Hepatocyte (in vitro differentiated cells): Measurements from ENCODE around the gene ALDH1A2. TPM values are rescaled to one million over a fixed set of nuclear protein-coding genes. Genes with fewer than 3 reads are reported as not detected.

ENCODE experiments used
- DNase-seq: peaks from one replicate; pipeline ENCODE4 v3.0.0-alpha.2; 2016; ENCODE audit warnings: low spot score
- H2AFZ ChIP-seq: fragments of 200-600 bp; sonication (generic); 2 replicates; pipeline ENCODE4 v1.6.0; 2016; ENCODE audit warnings: antibody characterized with exemption, mild to moderate bottlenecking
- H3K27ac ChIP-seq: fragments of 200-600 bp; sonication (generic); 2 replicates; pipeline ENCODE4 v1.5.1; 2016; ENCODE audit warnings: mild to moderate bottlenecking
- H3K27me3 ChIP-seq: fragments of 200-600 bp; sonication (generic); 2 replicates; pipeline ENCODE4 v1.6.1; 2016
- H3K36me3 ChIP-seq: fragments of 200-600 bp; sonication (generic); replicated peaks from 2 replicates; pipeline ENCODE4 v1.5.1; 2016; ENCODE audit warnings: low read depth; ENCODE audit not compliant: insufficient read depth
- H3K4me1 ChIP-seq: fragments of 200-600 bp; sonication (generic); 2 replicates; pipeline ENCODE4 v1.5.1; 2016; ENCODE audit warnings: mild to moderate bottlenecking, moderate library complexity; ENCODE audit not compliant: insufficient read depth
- H3K4me2 ChIP-seq: fragments of 200-600 bp; sonication (generic); 2 replicates; pipeline ENCODE4 v1.6.0; 2016
- H3K4me3 ChIP-seq: fragments of 200-600 bp; sonication (generic); 2 replicates; pipeline ENCODE4 v1.5.1; 2016; ENCODE audit warnings: mild to moderate bottlenecking
- H3K79me2 ChIP-seq: fragments of 200-600 bp; sonication (generic); 2 replicates; pipeline ENCODE4 v1.6.0; 2017; ENCODE audit warnings: mild to moderate bottlenecking
- H3K9me2 ChIP-seq: fragments of 200-600 bp; sonication (generic); replicated peaks from 2 replicates; pipeline ENCODE4 v1.6.0; 2017; ENCODE audit warnings: mild to moderate bottlenecking; ENCODE audit not compliant: insufficient read depth
- H3K9me3 ChIP-seq: fragments of 200-600 bp; sonication (generic); 2 replicates; pipeline ENCODE4 v1.5.1; 2016; ENCODE audit warnings: low read depth, mild to moderate bottlenecking
- H4K20me1 ChIP-seq: fragments of 200-600 bp; sonication (generic); 2 replicates; pipeline ENCODE4 v1.6.0; 2016; ENCODE audit warnings: mild to moderate bottlenecking; ENCODE audit not compliant: insufficient read depth, poor library complexity, severe bottlenecking
- CTCF ChIP-seq: fragments of 200-600 bp; sonication (generic); IDR thresholded peaks from 2 replicates; pipeline ENCODE4 v1.5.1; 2016; ENCODE audit warnings: antibody characterized with exemption, mild to moderate bottlenecking; ENCODE audit not compliant: poor library complexity
- EZH2 ChIP-seq: fragments of 200-600 bp; sonication (generic); IDR thresholded peaks from 2 replicates; pipeline ENCODE4 v1.6.1; 2016; ENCODE audit warnings: antibody characterized with exemption, mild to moderate bottlenecking, borderline replicate concordance
- EZH2phosphoT487 ChIP-seq: fragments of 200-600 bp; sonication (generic); IDR thresholded peaks from one replicate; pipeline ENCODE4 v1.6.1; 2018; ENCODE audit warnings: antibody characterized with exemption, mild to moderate bottlenecking, low read depth, moderate library complexity; ENCODE audit not compliant: unreplicated experiment, severe bottlenecking
- WGBS: methylation state at CpG from one replicate; pipeline ENCODE4 v1.1.6; 2016; ENCODE audit warnings: low lambda C conversion rate; ENCODE audit errors: missing lambda C conversion rate; 5-methylcytosine and 5-hydroxymethylcytosine counted together
- polyA plus RNA-seq: library from polyadenylated mRNA; unstranded; fragments of >200 nt; fragmentation: Nextera tagmentation; extraction: Ambion mirVana; gene quantifications from 2 replicates; pipeline ENCODE4 v1.2.1, GENCODE V29; 2016
- total RNA-seq: library from RNA; depleted of rRNA; stranded (reverse); fragments of >200 nt; gene quantifications from 2 replicates; pipeline ENCODE4 v1.2.3, GENCODE V29; 2014

Gene ALDH1A2
- total and polyA plus RNA-seq, 2 experiments from 2014 or later = 3.0 to 7.3 TPM

DNA sequence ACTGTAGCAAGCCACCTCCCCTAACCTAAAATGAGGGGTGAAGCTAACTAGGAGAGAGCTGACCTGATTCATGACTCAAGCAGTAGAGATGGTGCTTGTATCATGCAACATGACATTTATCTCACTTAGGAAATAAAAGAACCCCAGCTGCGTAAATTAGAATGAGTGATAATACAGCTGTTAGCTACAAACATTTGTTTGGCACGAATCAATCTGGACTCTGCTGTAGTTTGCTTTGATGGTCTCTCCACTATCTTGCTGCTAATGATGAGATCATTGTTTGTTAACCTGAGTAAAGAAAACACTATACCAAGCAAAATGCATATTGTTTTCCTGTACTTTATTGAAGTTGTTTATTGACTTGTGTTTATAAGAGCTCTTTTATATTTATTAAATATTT lies 92.6 kb downstream of the ALDH1A2 start:
- no peak for TF ChIP-seq EZH2phosphoT487
- no peak for TF ChIP-seq CTCF
- TF ChIP-seq EZH2 = no peak
- Histone ChIP-seq H3K27me3 (no peaks in the 10 kb centered on the region), H4K20me1 (no peaks in the 10 kb centered on the region), H3K36me3 (no peaks in the 10 kb centered on the region), H3K9me2 (no peaks in the 10 kb centered on the region), H3K79me2 (no peaks in the 10 kb centered on the region), H3K4me3 (no peak overlapping the region), H3K4me2 (no peak overlapping the region), H3K27ac (no peak overlapping the region), H3K9me3 (no peaks in the 10 kb centered on the region), H3K4me1 (no peaks in the 10 kb centered on the region), H2AFZ (no peak overlapping the region)
- no peak for DNase-seq
- 65% methylated on average over 2 of the region's 2 CpGs for WGBS

DNA sequence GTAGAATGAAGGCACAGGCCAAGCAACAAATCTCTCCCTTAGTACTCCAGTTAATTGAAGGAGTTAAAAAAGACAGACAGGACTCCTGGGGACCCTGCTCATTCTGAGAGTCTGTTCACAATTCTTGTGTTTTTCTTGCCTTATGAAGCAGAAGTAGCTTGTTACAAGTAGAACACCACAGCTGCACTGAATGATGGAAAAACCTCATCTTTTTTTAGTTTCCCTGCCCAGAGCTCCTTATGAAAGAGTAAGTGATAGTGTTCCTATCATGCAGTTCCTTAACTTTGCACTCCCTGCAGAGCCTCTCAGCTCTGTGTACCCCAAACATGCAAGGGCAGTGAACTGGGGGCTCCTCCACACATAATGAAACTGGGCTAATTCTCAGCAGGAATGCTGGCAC lies 95.5 kb downstream of the ALDH1A2 start:
- no peak overlapping the region for H3K27ac ChIP-seq
- H3K9me2 ChIP-seq = no peaks in the 10 kb centered on the region
- no peaks in the 10 kb centered on the region for H3K27me3 ChIP-seq
- no peaks in the 10 kb centered on the region for H3K36me3 ChIP-seq
- no peak overlapping the region for H3K4me3 ChIP-seq
- no peak overlapping the region for H2AFZ ChIP-seq
- no peaks in the 10 kb centered on the region for H4K20me1 ChIP-seq
- no peaks in the 10 kb centered on the region for H3K79me2 ChIP-seq
- H3K4me2 ChIP-seq = no peak overlapping the region
- H3K9me3 ChIP-seq = no peaks in the 10 kb centered on the region
- no peaks in the 10 kb centered on the region for H3K4me1 ChIP-seq
- DNase-seq = no peak
- TF ChIP-seq EZH2phosphoT487 (no peak), CTCF (no peak), EZH2 (no peak)

DNA sequence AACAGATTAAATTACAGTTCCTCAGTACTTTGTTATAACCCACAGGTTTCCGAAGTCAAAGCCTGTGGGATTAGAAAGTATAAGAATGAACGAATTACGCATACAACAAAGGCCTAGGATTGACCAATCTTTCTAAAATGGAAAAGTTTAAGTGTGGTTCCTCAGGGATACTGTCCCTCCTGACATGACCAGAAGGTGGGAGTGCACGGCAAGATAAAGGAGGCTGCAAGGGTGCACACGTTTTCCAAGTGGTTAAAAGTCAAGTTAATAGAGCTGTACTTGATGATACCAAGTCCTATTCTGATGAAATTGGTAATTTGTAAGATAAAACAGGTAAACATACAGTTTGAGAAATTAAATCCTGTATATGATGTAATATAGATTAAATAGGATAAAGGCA lies 96.2 kb downstream of the ALDH1A2 start:
- no peaks in the 10 kb centered on the region for H3K79me2 ChIP-seq
- TF ChIP-seq EZH2phosphoT487 (no peak), EZH2 (no peak), CTCF (peak; percentile 31)
- no peak for DNase-seq
- no peaks in the 10 kb centered on the region for H3K36me3 ChIP-seq
- H3K4me3 ChIP-seq = no peak overlapping the region
- no peak overlapping the region for H3K4me2 ChIP-seq
- no peaks in the 10 kb centered on the region for H3K9me3 ChIP-seq
- H3K9me2 ChIP-seq = no peaks in the 10 kb centered on the region
- no peak overlapping the region for H3K27ac ChIP-seq
- no peaks in the 10 kb centered on the region for H3K27me3 ChIP-seq
- H3K4me1 ChIP-seq = no peaks in the 10 kb centered on the region
- no peak overlapping the region for H2AFZ ChIP-seq
- 63% methylated on average over 5 of the region's 5 CpGs for WGBS
- H4K20me1 ChIP-seq = no peaks in the 10 kb centered on the region

DNA sequence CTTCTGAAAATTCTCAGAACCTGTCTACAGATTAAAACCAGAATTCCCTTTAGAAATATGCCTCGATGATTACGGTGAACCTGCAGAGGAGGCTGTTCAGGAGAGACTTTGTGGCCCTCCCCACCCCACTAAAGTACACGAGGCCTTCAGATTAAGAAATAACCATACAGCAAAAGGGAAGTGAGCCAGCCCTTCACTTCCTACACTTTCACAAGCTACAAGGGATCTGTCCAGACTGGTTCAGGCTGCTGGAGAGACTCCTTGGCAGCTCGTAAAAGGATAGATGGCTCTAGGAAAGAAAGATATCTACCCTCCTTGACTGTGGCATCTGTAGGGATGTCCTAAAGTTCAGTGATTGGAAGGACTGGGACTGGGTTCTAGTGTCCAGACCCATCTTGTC lies 102.6 kb downstream of the ALDH1A2 start:
- no peaks in the 10 kb centered on the region for H3K36me3 ChIP-seq
- no peaks in the 10 kb centered on the region for H3K4me1 ChIP-seq
- WGBS = 66% methylated on average over 4 of the region's 4 CpGs
- H4K20me1 ChIP-seq = no peaks in the 10 kb centered on the region
- no peak overlapping the region for H3K27ac ChIP-seq
- H3K9me3 ChIP-seq = no peaks in the 10 kb centered on the region
- no peak overlapping the region for H3K4me2 ChIP-seq
- H3K9me2 ChIP-seq = no peaks in the 10 kb centered on the region
- H3K27me3 ChIP-seq = no peaks in the 10 kb centered on the region
- no peak overlapping the region for H2AFZ ChIP-seq
- no peak for DNase-seq
- no peak overlapping the region for H3K4me3 ChIP-seq
- H3K79me2 ChIP-seq = no peaks in the 10 kb centered on the region
- TF ChIP-seq EZH2phosphoT487 (no peak), CTCF (no peak), EZH2 (no peak)
